Activated CD8-positive, alpha-beta memory T cell treated with anti-CD3 and anti-CD28 coated beads for 48 hours (primary cell): ENCODE measurements around the gene PADI4.
"Not testable (repeated sequence)": the region's sequence is repeated elsewhere in the genome, so short reads cannot be mapped to it uniquely, and the experiment has no call there.

ENCODE experiments used
- DNase-seq, 3 experiments: peaks; one replicate each; pipeline ENCODE4 v3.0.0-alpha.2; 2020; ENCODE audit warnings: low read depth in 2 of 3, low spot score in 2 of 3

Gene PADI4

DNA sequence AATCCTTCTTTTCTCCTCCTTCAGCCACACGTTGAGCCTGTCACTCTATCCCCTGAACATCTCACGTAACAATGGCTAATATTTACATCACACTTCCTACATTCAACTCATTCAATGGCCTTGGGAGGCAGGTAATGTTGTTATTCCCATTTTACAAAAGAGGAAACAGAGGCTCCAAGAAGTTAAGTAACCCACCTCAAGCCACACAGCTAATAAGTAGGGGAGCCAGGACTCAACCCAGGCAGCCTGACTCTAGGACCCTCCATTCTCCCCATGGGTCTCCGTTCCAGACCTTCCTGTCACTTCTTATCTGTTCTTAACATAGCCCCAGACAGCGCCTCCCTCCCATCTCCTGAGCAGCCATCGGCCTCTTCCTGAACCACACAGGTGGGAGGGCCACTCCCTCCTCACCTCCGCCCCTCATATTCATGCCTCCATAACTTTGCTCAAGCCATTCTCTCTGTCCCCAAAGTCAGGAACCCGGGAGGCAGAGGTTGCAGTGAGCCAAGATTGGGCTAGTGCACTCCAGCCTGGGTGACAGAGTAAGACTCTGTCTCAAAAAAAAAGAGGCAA lies 2.2 kb downstream of the PADI4 start:
- no peak for DNase-seq

GRCh38 chr1:17313530-17314309 lies 5.7 kb downstream of the PADI4 start:
- no peak for DNase-seq

DNA sequence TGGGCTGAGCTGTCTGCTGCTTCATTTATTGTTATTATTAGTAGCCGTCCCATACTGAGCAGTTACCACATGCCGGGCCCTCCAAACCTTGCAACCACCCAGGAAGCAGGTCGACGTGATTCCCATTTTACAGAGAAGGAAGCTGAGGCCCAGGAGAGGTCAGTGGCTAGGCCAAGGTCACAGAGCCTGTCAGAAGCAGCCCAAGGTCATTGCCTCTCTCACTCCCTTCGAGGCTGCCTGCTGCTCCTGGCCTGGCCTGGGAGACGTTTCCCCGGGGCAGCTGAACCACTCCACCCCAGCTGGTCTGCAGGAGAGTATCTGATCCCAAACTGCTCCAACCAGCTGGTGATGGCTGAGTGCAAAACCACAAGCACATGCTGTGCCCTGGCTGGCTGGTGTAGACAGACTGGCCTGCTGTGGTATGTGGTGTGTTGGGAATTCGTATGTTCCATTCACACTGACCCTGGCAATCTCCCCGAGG lies 6.5 kb downstream of the PADI4 start:
- no peak for DNase-seq

DNA sequence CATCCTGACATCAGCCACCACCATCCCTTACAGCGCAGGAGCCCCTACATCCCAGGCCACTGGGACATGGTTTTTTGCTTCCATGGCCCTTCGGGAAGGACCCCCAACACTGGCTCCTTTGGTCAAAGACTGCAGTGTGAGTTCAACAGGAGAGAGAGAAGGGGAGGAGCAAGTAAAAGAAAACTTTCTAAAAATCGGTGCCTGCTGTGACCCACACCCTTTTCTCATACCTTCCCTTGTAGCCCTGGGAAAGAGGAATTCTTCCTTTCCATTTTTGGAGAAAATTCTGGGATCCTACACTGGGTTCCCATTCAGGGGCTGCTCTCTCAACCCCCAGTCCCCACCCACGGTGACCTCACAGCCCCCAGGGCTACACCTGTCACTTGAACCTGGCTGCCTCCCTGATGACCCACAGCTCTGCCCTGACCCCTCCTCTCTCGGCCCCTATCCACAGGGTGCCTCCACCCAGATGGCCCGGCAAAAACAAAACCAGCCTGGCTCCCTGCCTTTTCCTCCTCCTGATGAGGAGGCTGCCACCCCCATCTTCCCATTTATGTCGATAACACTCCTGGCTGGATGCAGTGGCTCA lies 7.6 kb downstream of the PADI4 start:
- DNase-seq: no peak

GRCh38 chr1:17316704-17317103 lies 8.7 kb downstream of the PADI4 start:
- DNase-seq: no peak

DNA sequence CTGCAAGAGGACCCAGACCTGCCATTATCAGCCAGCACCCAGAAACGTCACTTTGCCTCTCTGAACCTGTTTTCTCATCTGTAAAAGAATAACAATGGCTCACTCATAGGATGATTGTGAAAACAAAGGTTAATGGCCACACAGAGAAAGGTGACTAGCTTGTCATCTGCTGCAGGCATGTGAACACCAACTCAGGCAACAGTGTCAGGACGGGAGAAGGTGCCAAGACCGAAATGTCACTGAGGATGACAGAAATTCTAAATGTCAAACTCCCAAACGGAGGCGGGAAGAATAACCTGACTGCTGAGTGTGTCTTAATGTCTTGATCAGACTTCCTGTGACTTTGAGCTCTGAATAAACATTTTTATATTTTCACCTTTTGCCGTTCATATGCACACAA lies 10.3 kb downstream of the PADI4 start:
- no peak for DNase-seq

GRCh38 chr1:17319561-17320350 lies 11.8 kb downstream of the PADI4 start:
- DNase-seq: no peak

GRCh38 chr1:17321857-17322390 lies 13.9 kb downstream of the PADI4 start:
- DNase-seq: not testable (repeated sequence)

DNA sequence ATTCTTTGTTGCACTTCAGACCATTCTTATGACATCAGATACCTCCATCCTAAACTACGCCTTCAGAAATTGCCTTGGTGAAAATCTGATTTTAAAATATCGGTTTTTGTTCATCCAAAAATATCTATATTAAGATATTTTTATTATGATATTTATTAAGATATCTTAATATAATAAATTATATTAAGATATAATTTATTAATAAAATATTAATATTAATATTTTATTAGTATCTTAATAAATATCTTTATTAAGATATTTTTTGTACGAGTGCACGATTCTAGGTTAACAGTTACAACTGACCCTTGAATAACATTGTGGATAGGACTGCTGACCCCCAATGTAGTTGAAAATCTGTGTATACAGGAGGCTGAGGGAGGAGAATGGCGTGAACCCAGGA lies 20.9 kb downstream of the PADI4 start:
- DNase-seq: no peak

DNA sequence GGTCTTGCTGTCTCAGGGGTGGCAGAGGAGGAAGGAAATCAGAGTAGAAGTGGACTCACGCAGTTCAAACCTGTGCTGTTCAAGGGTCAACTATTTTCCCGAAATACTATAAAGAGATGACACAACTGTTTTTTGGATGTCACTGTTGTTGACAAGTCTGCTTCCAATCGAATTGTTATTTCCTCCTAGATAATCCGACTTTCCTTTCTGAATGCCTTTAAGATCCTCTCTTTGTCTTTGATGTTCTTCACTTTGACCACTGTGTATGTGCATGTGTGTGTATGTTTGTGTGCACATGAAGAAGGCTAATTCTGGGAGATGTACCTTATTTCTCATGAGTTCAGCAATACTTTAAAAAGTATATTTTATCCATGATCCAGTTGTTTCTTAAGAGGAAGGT lies 21.6 kb downstream of the PADI4 start:
- DNase-seq: no peak

GRCh38 chr1:17330856-17331255 lies 22.9 kb downstream of the PADI4 start:
- DNase-seq: no peak

DNA sequence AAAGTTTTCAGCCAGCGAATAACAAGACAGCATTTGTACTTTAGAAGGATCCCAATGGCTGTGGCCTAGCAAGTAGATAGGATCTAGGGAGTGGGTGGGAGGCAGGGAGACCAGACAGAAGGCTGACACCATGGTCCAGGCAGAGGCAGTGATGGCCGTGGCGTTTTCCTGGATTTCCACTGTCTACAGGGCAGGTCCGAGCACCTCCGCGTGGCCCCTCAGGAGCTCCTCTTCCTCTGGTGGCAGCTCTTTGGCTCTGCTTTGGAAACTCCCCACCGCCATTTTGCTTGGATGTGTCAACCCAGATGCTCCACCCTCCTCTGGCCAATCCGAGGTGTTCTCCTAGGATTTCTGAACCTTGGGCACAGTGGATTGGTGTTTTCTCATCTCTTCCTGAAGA lies 25.1 kb downstream of the PADI4 start:
- no peak for DNase-seq

GRCh38 chr1:17335821-17336710 lies 28.1 kb downstream of the PADI4 start:
- DNase-seq: peak; percentile 14 to 70 (median 60)

DNA sequence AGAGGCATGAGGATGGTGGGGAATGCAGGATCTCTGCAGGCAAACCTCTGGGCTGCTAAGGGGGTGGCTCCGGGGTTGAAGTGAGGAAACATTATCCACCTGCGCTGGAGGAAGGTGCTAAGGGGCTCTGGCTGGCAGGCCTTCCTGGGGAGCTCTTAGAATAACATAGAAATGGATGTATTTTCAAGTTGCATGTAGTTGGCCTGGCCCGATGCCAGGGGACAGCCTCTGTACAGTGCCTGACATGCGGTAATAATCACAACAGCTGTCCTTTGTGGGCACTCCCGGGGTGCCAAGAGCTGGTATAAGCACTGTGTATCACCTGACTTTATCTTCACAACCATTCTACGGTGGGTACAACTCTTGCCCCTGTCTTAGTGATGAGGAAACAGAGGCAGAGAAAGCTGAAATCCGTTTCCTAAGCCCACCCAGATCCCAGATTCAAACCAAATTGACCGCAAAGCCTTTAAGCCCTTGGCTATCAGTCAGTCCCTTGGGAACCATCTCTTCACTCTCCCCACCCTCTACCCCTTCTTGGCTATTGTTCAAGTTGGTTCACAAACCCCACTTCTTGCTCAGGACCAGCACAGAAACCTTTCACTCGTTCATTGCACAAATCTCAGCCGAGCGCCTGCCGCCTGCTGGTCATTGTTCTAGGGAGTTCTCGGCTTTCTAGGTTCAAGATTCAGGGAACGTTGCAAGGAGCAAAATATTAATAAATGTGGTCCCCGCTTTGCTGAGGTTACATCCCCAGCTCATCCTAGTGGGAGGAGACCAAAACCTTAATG lies 30.9 kb downstream of the PADI4 start:
- no peak for DNase-seq

DNA sequence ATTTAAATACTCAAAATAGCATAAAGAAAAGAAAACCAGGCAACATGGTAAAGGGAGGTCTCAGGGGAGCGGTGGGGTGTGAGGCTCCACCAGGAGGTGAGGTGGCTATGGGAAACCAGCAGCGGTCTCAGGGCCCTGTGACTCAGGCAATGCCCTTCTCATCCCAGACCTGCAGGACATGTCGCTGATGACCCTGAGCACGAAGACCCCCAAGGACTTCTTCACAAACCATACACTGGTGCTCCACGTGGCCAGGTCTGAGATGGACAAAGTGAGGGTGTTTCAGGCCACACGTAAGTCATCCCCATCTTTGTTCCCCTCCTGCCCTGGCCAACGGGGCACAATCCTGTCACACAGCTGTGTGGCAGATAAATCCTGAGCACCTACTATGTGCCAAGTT lies 31.5 kb downstream of the PADI4 start:
- DNase-seq: no peak

- no peak for DNase-seq
Observed at GRCh38 chr1:17340358-17340757, 32.4 kb downstream of the PADI4 start.

DNA sequence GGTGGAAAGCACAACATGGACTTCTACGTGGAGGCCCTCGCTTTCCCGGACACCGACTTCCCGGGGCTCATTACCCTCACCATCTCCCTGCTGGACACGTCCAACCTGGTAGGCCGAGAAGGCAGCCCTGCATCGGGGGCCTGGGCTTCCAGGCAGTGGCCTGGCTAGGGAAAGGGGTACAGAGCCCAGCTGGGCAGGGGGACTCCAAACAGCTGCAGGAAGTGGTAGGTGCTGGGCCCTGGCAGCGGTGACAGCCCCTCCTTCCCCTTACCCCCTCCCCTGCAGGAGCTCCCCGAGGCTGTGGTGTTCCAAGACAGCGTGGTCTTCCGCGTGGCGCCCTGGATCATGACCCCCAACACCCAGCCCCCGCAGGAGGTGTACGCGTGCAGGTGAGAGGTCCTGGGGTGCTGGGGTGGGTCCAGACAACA lies 34.0 kb downstream of the PADI4 start:
- no peak for DNase-seq

DNA sequence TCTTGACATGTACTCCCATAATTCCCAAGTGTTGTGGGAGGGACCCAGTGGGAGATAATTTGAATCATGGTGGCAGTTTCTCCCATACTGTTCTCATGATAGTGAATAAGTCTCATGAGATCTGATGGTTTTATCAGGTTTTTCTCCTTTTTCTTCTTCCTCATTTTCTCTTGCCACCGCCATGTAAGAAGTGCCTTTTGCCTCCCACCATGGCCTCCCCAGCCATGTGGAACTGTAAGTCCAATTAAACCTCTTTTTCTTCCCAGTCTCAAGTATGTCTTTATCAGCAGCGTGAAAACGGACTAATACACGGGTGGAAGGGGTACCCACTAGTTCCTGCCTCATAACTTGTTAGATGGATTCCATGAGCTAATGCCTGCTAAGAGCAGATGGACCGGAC lies 37.5 kb downstream of the PADI4 start:
- not testable (repeated sequence) for DNase-seq

GRCh38 chr1:17346046-17346789 lies 38.2 kb downstream of the PADI4 start:
- DNase-seq: no peak
